H1 (cell line): ENCODE data around the gene CKS1B. TPM values are rescaled to one million over a fixed set of nuclear protein-coding genes. Genes with fewer than 3 reads are reported as not detected.

Experiments
- CTCF ChIA-PET: fragments of 300-600 bp; sonication (Branson Sonifier 250); formaldehyde crosslinking; loops from one replicate; lab custom pipeline; 2021; ENCODE audit not compliant: partially characterized antibody; lab: Charles Lee
- POLR2A ChIA-PET: fragments of 300-600 bp; sonication (Branson Sonifier 250); formaldehyde crosslinking; loops from one replicate; lab custom pipeline; 2021; ENCODE audit warnings: inconsistent platforms; ENCODE audit not compliant: partially characterized antibody; lab: Charles Lee
- DNase-seq, 2 experiments: peaks; one replicate each; pipeline versions ENCODE4 v3.0.0 to v3.0.0-alpha.2; 2010 to 2022; ENCODE audit warnings: low spot score in 2 of 2, low read depth in 1 of 2, mixed read lengths in 1 of 2
- FAIRE-seq: peaks from 2 replicates; lab custom pipeline; 2011; peaks lifted over from hg19 to GRCh38; lab: Jason Lieb, UNC
- H2AFZ ChIP-seq: 2 replicates; pipeline ENCODE4 v1.8.1; 2012; ENCODE audit warnings: low read length, inconsistent platforms
- H2AK5ac ChIP-seq: 2 replicates; pipeline ENCODE4 v1.6.1; 2013; ENCODE audit warnings: low read depth, low read length
- H2BK120ac ChIP-seq: replicated peaks from 2 replicates; pipeline ENCODE3; 2013; ENCODE audit warnings: low read depth, low read length, inconsistent platforms
- H2BK12ac ChIP-seq: 2 replicates; pipeline ENCODE4 v1.6.1; 2013; ENCODE audit warnings: low read depth, low read length
- H2BK15ac ChIP-seq: 2 replicates; pipeline ENCODE4 v1.6.1; 2013; ENCODE audit warnings: low read length
- H2BK20ac ChIP-seq: 2 replicates; pipeline ENCODE4 v1.6.1; 2013; ENCODE audit warnings: low read length
- H2BK5ac ChIP-seq: 2 replicates; pipeline ENCODE4 v1.6.1; 2013; ENCODE audit warnings: low read depth, low read length
- H3K14ac ChIP-seq: 2 replicates; pipeline ENCODE4 v1.6.1; 2013; ENCODE audit warnings: inconsistent platforms; ENCODE audit not compliant: insufficient read length
- H3K18ac ChIP-seq: 2 replicates; pipeline ENCODE4 v1.6.1; 2013; ENCODE audit warnings: low read length; ENCODE audit errors: extremely low read depth
- H3K23ac ChIP-seq: 2 replicates; pipeline ENCODE4 v1.6.1; 2013; ENCODE audit warnings: inconsistent platforms; ENCODE audit not compliant: insufficient read length
- H3K23me2 ChIP-seq: 2 replicates; pipeline ENCODE4 v1.6.1; 2013; ENCODE audit warnings: low read depth, low read length
- H3K27ac ChIP-seq: 2 replicates; pipeline ENCODE4 v1.6.1; 2011; ENCODE audit warnings: low read depth, low read length, inconsistent platforms
- H3K27me3 ChIP-seq, 4 experiments: replicated peaks in 1 of 4; 1 replicate in 1 of 4; 2 replicates in 3 of 4; pipeline versions ENCODE4 v1.6.1 to v1.8.1; 2011 to 2013; ENCODE audit warnings: low read length in 3 of 4, mild to moderate bottlenecking in 3 of 4, inconsistent platforms in 2 of 4, mixed read lengths in 2 of 4, moderate library complexity in 1 of 4; ENCODE audit not compliant: control insufficient read depth in 3 of 4, insufficient read depth in 3 of 4; ENCODE audit errors: extremely low read depth in 1 of 4
- H3K36me3 ChIP-seq, 4 experiments: 2 replicates each; pipeline versions ENCODE4 v1.6.1 to v1.8.1; 2011 to 2013; ENCODE audit warnings: mild to moderate bottlenecking in 4 of 4, low read length in 3 of 4, moderate library complexity in 2 of 4, control low read depth in 1 of 4, inconsistent platforms in 1 of 4; ENCODE audit not compliant: insufficient read depth in 4 of 4, control insufficient read depth in 2 of 4
- H3K4ac ChIP-seq: replicated peaks from 2 replicates; pipeline ENCODE3; 2013; ENCODE audit warnings: low read length, low read depth, mixed read lengths, inconsistent platforms; ENCODE audit not compliant: insufficient read length
- H3K4me1 ChIP-seq, 4 experiments: replicated peaks in 1 of 4; 1 replicate in 1 of 4; 2 replicates in 3 of 4; pipeline versions ENCODE4 v1.6.1 to v1.8.1; 2011 to 2013; ENCODE audit warnings: low read length in 3 of 4, inconsistent platforms in 2 of 4, mixed read lengths in 1 of 4; ENCODE audit not compliant: insufficient read depth in 4 of 4, control insufficient read depth in 3 of 4
- H3K4me2 ChIP-seq, 2 experiments: 2 replicates each; pipeline versions ENCODE4 v1.6.1 to v1.8.1; 2011 to 2013; ENCODE audit warnings: low read depth in 2 of 2, low read length in 2 of 2, control low read depth in 1 of 2, inconsistent platforms in 1 of 2, mild to moderate bottlenecking in 1 of 2; ENCODE audit not compliant: insufficient read depth in 1 of 2
- H3K4me3 ChIP-seq, 4 experiments: fragments of 200-600, 300-600 bp in 1 of 4; sonication (generic), shearing (Covaris generic), sonication (Bioruptor Twin) in 1 of 4; 2 replicates each; pipeline versions ENCODE4 v1.5.1 to v1.8.1; 2011 to 2016; ENCODE audit warnings: low read length in 4 of 4, low read depth in 3 of 4, control low read depth in 2 of 4, inconsistent platforms in 2 of 4, mild to moderate bottlenecking in 2 of 4, mixed read lengths in 1 of 4, moderate library complexity in 1 of 4; ENCODE audit not compliant: insufficient read depth in 2 of 4; ENCODE audit errors: extremely low read depth in 1 of 4
- H3K56ac ChIP-seq: replicated peaks from 2 replicates; pipeline ENCODE3; 2013; ENCODE audit warnings: low read depth, mild to moderate bottlenecking, mixed read lengths, low read length, inconsistent platforms; ENCODE audit not compliant: insufficient read length
- H3K79me1 ChIP-seq: 2 replicates; pipeline ENCODE4 v1.6.1; 2013; ENCODE audit warnings: low read depth, low read length, control low read depth
- H3K79me2 ChIP-seq, 2 experiments: 2 replicates each; pipeline versions ENCODE4 v1.6.1 to v1.8.1; 2012 to 2013; ENCODE audit warnings: low read length in 2 of 2, mild to moderate bottlenecking in 2 of 2, inconsistent platforms in 1 of 2; ENCODE audit not compliant: insufficient read depth in 2 of 2, control insufficient read depth in 1 of 2
- H3K9ac ChIP-seq, 4 experiments: replicated peaks in 1 of 4; 1 replicate in 1 of 4; 2 replicates in 3 of 4; pipeline versions ENCODE4 v1.6.1 to v1.8.1; 2011 to 2013; ENCODE audit warnings: low read depth in 3 of 4, low read length in 3 of 4, control low read depth in 2 of 4, mild to moderate bottlenecking in 2 of 4, moderate library complexity in 2 of 4, inconsistent platforms in 1 of 4; ENCODE audit errors: extremely low read depth in 1 of 4
- H3K9me3 ChIP-seq, 2 experiments: 2 replicates each; pipeline versions ENCODE4 v1.6.1 to v1.8.1; 2012 to 2013; ENCODE audit warnings: mild to moderate bottlenecking in 2 of 2, moderate library complexity in 2 of 2, control low read depth in 1 of 2, inconsistent platforms in 1 of 2, low read depth in 1 of 2, low read length in 1 of 2, mixed read lengths in 1 of 2; ENCODE audit not compliant: insufficient read depth in 2 of 2
- H4K20me1 ChIP-seq, 2 experiments: replicated peaks in 1 of 2; 2 replicates each; pipeline versions ENCODE3 to v1.8.1; 2011 to 2013; ENCODE audit warnings: inconsistent platforms in 2 of 2, low read length in 2 of 2, mild to moderate bottlenecking in 1 of 2; ENCODE audit not compliant: insufficient read depth in 2 of 2, control insufficient read depth in 1 of 2
- H4K5ac ChIP-seq: 2 replicates; pipeline ENCODE4 v1.6.1; 2013; ENCODE audit warnings: low read length, low read depth, mixed read lengths, inconsistent platforms; ENCODE audit not compliant: insufficient read length
- H4K8ac ChIP-seq: 2 replicates; pipeline ENCODE4 v1.8.0; 2013; ENCODE audit warnings: mild to moderate bottlenecking, moderate library complexity, low read length, inconsistent platforms; ENCODE audit not compliant: insufficient read depth; ENCODE audit errors: extremely low read depth
- H4K91ac ChIP-seq: replicated peaks from 2 replicates; pipeline ENCODE3; 2013; ENCODE audit warnings: low read length, mixed read lengths, inconsistent platforms; ENCODE audit not compliant: insufficient read length
- BCL11A ChIP-seq, 2 experiments: IDR thresholded peaks; one replicate each; pipeline ENCODE4 v1.6.1; 2011; ENCODE audit warnings: low read depth in 2 of 2, low read length in 2 of 2, mild to moderate bottlenecking in 2 of 2
- CEBPB ChIP-seq: IDR thresholded peaks from 2 replicates; pipeline ENCODE4 v1.6.1; 2012; ENCODE audit warnings: low read depth, low read length
- CHD1 ChIP-seq: IDR thresholded peaks from 2 replicates; pipeline ENCODE4 v1.6.1; 2012; ENCODE audit warnings: low read depth, low read length, improper control_type of control experiment
- CREB1 ChIP-seq: IDR thresholded peaks from 2 replicates; pipeline ENCODE4 v1.6.1; 2012; ENCODE audit warnings: inconsistent platforms
- CTBP2 ChIP-seq: IDR thresholded peaks from 2 replicates; pipeline ENCODE4 v1.7.0; 2011; ENCODE audit warnings: borderline replicate concordance, mild to moderate bottlenecking, moderate library complexity, mixed read lengths, low read length; ENCODE audit not compliant: insufficient read depth, insufficient read length
- E2F6 ChIP-seq: IDR thresholded peaks from 2 replicates; pipeline ENCODE4 v1.6.1; 2012; ENCODE audit warnings: inconsistent platforms
- GABPA ChIP-seq: IDR thresholded peaks from 2 replicates; pipeline ENCODE4 v1.6.1; 2011; ENCODE audit warnings: mild to moderate bottlenecking, low read length, moderate library complexity, borderline replicate concordance; ENCODE audit not compliant: insufficient read depth
- GTF2F1 ChIP-seq: IDR thresholded peaks from 2 replicates; pipeline ENCODE4 v1.6.1; 2012; ENCODE audit warnings: low read depth, low read length, improper control_type of control experiment, borderline replicate concordance
- HDAC2 ChIP-seq, 2 experiments: fragments of 300-600 bp in 1 of 2; sonication (generic) in 1 of 2; IDR thresholded peaks; 2 replicates each; pipeline ENCODE4 v1.6.1; 2011 to 2012; ENCODE audit warnings: low read depth in 2 of 2, low read length in 2 of 2, mild to moderate bottlenecking in 2 of 2, moderate library complexity in 2 of 2, borderline replicate concordance in 1 of 2, inconsistent platforms in 1 of 2
- MAFK ChIP-seq: IDR thresholded peaks from 2 replicates; pipeline ENCODE4 v1.6.1; 2012; ENCODE audit warnings: low read depth, mild to moderate bottlenecking, improper control_type of control experiment, low read length
- POLR2AphosphoS5 ChIP-seq: IDR thresholded peaks from 2 replicates; pipeline ENCODE4 v1.6.1; 2011; ENCODE audit warnings: low read depth, low read length
- RBBP5 ChIP-seq: IDR thresholded peaks from 2 replicates; pipeline ENCODE4 v1.7.1; 2012; ENCODE audit warnings: low read depth, mild to moderate bottlenecking, inconsistent platforms, low read length, moderate library complexity, borderline replicate concordance
- SAP30 ChIP-seq: fragments of 300-600 bp; sonication (generic); IDR thresholded peaks from 2 replicates; pipeline ENCODE4 v1.7.1; 2012; ENCODE audit warnings: low read length, moderate library complexity, mild to moderate bottlenecking, inconsistent platforms; ENCODE audit not compliant: insufficient read depth, insufficient replicate concordance
- TCF12 ChIP-seq: IDR thresholded peaks from 2 replicates; pipeline ENCODE4 v1.6.1; 2011; ENCODE audit warnings: low read depth, mild to moderate bottlenecking, low read length
- WGBS, 2 experiments: shearing (Covaris generic) in 1 of 2; methylation state at CpG; one replicate each; pipeline versions ENCODE4 v1.1.6 to v1.1.7; 2013 to 2015; ENCODE audit warnings: low lambda C conversion rate in 2 of 2, mixed read lengths in 2 of 2, inconsistent platforms in 1 of 2, low coverage in 1 of 2, missing lambda C conversion rate in 1 of 2; ENCODE audit not compliant: insufficient replicate concordance in 2 of 2, insufficient coverage in 1 of 2, insufficient read length in 1 of 2; ENCODE audit errors: extremely low coverage in 1 of 2, missing lambda C conversion rate in 1 of 2; 5-methylcytosine and 5-hydroxymethylcytosine counted together
- polyA plus RNA-seq, 7 experiments: library from polyadenylated mRNA; depleted of rRNA in 3 of 7; stranded (reverse) in 5 of 7; unstranded in 2 of 7; fragments of >200 nt in 5 of 7; fragments of 200-250 nt in 2 of 7; gene quantifications; 1 replicate in 5 of 7; 2 replicates in 1 of 7; 4 replicates in 1 of 7; pipeline versions ENCODE4 v1.2.1 to v1.2.3, GENCODE V29; 2011 to 2013; ENCODE audit warnings: missing spikeins in 2 of 7, mixed read lengths in 2 of 7
- total RNA-seq: library from RNA; stranded (reverse); fragmentation: NEBNext Ultra II Directional; extraction: Animal tissue kit (Norgen Biotek cat#: 25700); gene quantifications from 2 replicates; pipeline ENCODE4 v1.2.1, GENCODE V29; 2021

CKS1B gene
- total and polyA plus RNA-seq, 2 of the 8 experiments (the other 6 are each of a cell fraction or from before 2014, with no cell fraction given) = 294 to 1,025 TPM

- ChIA-PET CTCF (interaction anchor here (1.8 to 2.5 kb wide), 3 partner anchors 7 to 27 kb away, joined by 3 to 11 read pairs (median 6); partner anchors contain the start of gene ADAM15), POLR2A (no interaction called here)
- Histone ChIP-seq H3K9me3 (no peaks in the 10 kb centered on the region), H3K27me3 (peaks cover 0 to 3% (median under 1%) of the 10 kb centered on the region in 4 experiments; a peak in 1 of 7 replicates), H3K4ac (no peak overlapping the region), H3K23ac (no peak overlapping the region), H2BK12ac (no peak overlapping the region), H3K79me1 (no peaks in the 10 kb centered on the region), H3K4me2 (no peak overlapping the region), H2AK5ac (no peak overlapping the region), H2AFZ (no peak overlapping the region), H4K5ac (no peak overlapping the region), H3K14ac (no peak overlapping the region), H2BK20ac (no peak overlapping the region), H3K4me3 (no peak overlapping the region), H4K8ac (no peak overlapping the region), H3K18ac (no peak overlapping the region), H3K4me1 (peaks cover 0 to 5% (median 0%) of the 10 kb centered on the region in 4 experiments; a peak in 2 of 7 replicates), H3K27ac (no peak overlapping the region), H3K56ac (no peak overlapping the region), H2BK15ac (no peak overlapping the region), H2BK120ac (no peak overlapping the region), H3K9ac (no peak overlapping the region), H3K79me2 (no peaks in the 10 kb centered on the region), H4K20me1 (no peaks in the 10 kb centered on the region), H3K36me3 (no peaks in the 10 kb centered on the region), H2BK5ac (no peak overlapping the region), H4K91ac (no peak overlapping the region), H3K23me2 (no peaks in the 10 kb centered on the region)
- DNase-seq (no peak), FAIRE-seq (no peak)
- 94% methylated on average over 9 of the region's 9 CpGs; no CpG with 5 or more reads in 1 of the 2 experiments for WGBS, 2 experiments
- TF ChIP-seq CEBPB (no peak), RBBP5 (no peak), CHD1 (no peak), TCF12 (no peak), CREB1 (no peak), GABPA (no peak), SAP30 (no peak), MAFK (no peak), CTBP2 (no peak), E2F6 (no peak), HDAC2 (IDR thresholded peaks at IDR 0.05; ENCODE audit: borderline replicate concordance in 1 of 2, low read depth in 2 of 2, low read length in 2 of 2) (no peak), GTF2F1 (no peak), BCL11A (IDR thresholded peaks at IDR 0.05; ENCODE audit: low read depth in 2 of 2, low read length in 2 of 2) (no peak), POLR2AphosphoS5 (no peak)
Observed at GRCh38 chr1:155024315-155024714, 49.8 kb downstream of the CKS1B start.
